Measurements from ENCODE around the gene AGTRAP.

DNA sequence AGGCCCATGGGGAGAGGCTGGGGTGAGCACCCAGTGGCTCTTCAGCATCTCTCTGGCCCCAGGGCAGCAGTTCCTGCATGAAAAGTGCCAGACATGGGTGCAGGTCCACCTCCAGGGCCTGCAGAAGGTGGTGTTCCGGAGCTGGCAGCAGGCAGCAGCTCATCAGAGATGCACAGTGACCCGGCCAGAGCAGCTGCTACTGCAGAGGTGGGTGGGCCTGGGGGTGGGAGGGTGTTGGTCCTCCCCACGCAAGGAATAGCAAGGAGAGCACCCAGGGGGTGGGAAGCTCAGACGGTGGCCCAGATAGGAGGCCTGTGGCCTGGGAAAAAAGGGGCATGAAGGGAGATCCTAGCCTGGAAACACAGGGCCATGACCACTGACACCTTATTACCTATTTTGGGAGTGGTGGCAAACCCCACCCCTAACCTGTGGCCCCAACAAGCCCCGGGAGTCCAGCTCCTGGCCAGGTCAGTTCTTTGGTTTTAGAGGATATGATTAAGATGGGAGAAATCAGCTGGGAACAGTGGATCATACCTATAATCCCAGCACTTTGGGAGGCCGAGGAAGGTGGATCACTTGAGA, 46.3 kb downstream of the AGTRAP start:
- TF ChIP-seq POLR2A (IDR thresholded peaks at IDR 0.05; ENCODE audit: low read depth, low read length) (no peak), POLR2AphosphoS5 (IDR thresholded peaks at IDR 0.05; ENCODE audit: low read depth, low read length) (no peak)
